Trophoblast cell (in vitro differentiated cells and primary cell): ENCODE measurements around the gene THAP4.

Source experiments
- DNase-seq, 2 donors: peaks; one replicate each; pipeline ENCODE4 v3.0.0-alpha.2; 2016
- H2AFZ ChIP-seq: 2 replicates; pipeline ENCODE4 v1.6.1; 2013; ENCODE audit warnings: low read length, moderate library complexity, mild to moderate bottlenecking; ENCODE audit not compliant: insufficient read depth, poor library complexity
- H2AK5ac ChIP-seq: 2 replicates; pipeline ENCODE4 v1.6.1; 2013; ENCODE audit warnings: mild to moderate bottlenecking, low read length
- H2BK120ac ChIP-seq: 2 replicates; pipeline ENCODE4 v1.6.1; 2013; ENCODE audit warnings: low read length, mild to moderate bottlenecking, moderate library complexity; ENCODE audit not compliant: insufficient read depth, poor library complexity
- H2BK12ac ChIP-seq: 2 replicates; pipeline ENCODE4 v1.6.1; 2013; ENCODE audit warnings: mild to moderate bottlenecking, low read length, moderate library complexity
- H2BK5ac ChIP-seq: 2 replicates; pipeline ENCODE4 v1.6.1; 2013; ENCODE audit warnings: low read length, low read depth, moderate library complexity, mild to moderate bottlenecking; ENCODE audit not compliant: poor library complexity
- H3K14ac ChIP-seq: 2 replicates; pipeline ENCODE4 v1.6.1; 2013; ENCODE audit warnings: mild to moderate bottlenecking, low read length
- H3K18ac ChIP-seq: 2 replicates; pipeline ENCODE4 v1.6.1; 2013; ENCODE audit warnings: mild to moderate bottlenecking, low read length
- H3K23ac ChIP-seq: 2 replicates; pipeline ENCODE4 v1.6.1; 2013; ENCODE audit warnings: low read length
- H3K27ac ChIP-seq: 2 replicates; pipeline ENCODE4 v1.5.1; 2013; ENCODE audit warnings: low read depth, mild to moderate bottlenecking, inconsistent platforms, low read length, moderate library complexity
- H3K27me3 ChIP-seq: 2 replicates; pipeline ENCODE4 v1.6.1; 2013; ENCODE audit warnings: inconsistent platforms, mild to moderate bottlenecking, low read length, moderate library complexity; ENCODE audit not compliant: insufficient read depth
- H3K36me3 ChIP-seq, 2 experiments: 1 replicate in 1 of 2; 2 replicates in 1 of 2; pipeline ENCODE4 v1.6.1; 2013; ENCODE audit warnings: low read length in 2 of 2, mild to moderate bottlenecking in 2 of 2, moderate library complexity in 1 of 2; ENCODE audit not compliant: insufficient read depth in 2 of 2, control insufficient read depth in 1 of 2
- H3K4ac ChIP-seq: 2 replicates; pipeline ENCODE4 v1.6.1; 2013; ENCODE audit warnings: low read depth, mild to moderate bottlenecking, low read length, moderate library complexity
- H3K4me1 ChIP-seq, 2 experiments: 1 replicate in 1 of 2; 2 replicates in 1 of 2; pipeline ENCODE4 v1.6.1; 2013; ENCODE audit warnings: low read length in 2 of 2, mild to moderate bottlenecking in 2 of 2, moderate library complexity in 1 of 2; ENCODE audit not compliant: insufficient read depth in 2 of 2, control insufficient read depth in 1 of 2
- H3K4me2 ChIP-seq: 2 replicates; pipeline ENCODE4 v1.6.1; 2013; ENCODE audit warnings: inconsistent platforms, mild to moderate bottlenecking, low read length, moderate library complexity
- H3K4me3 ChIP-seq: 2 replicates; pipeline ENCODE4 v1.5.1; 2013; ENCODE audit warnings: mild to moderate bottlenecking, low read depth, low read length, inconsistent platforms
- H3K79me1 ChIP-seq: one replicate; pipeline ENCODE4 v1.6.1; 2013; ENCODE audit warnings: low read length
- H3K79me2 ChIP-seq: 2 replicates; pipeline ENCODE4 v1.6.1; 2013; ENCODE audit warnings: low read length, mild to moderate bottlenecking; ENCODE audit not compliant: control insufficient read depth, insufficient read depth, poor library complexity
- H3K9ac ChIP-seq: 2 replicates; pipeline ENCODE4 v1.6.1; 2013; ENCODE audit warnings: mild to moderate bottlenecking, low read length
- H3K9me3 ChIP-seq: 2 replicates; pipeline ENCODE4 v1.6.1; 2013; ENCODE audit warnings: low read depth, mild to moderate bottlenecking, control low read depth, inconsistent platforms, low read length; ENCODE audit not compliant: insufficient read depth
- H4K12ac ChIP-seq: 2 replicates; pipeline ENCODE4 v1.6.1; 2013; ENCODE audit warnings: low read depth, mild to moderate bottlenecking, low read length, moderate library complexity
- H4K8ac ChIP-seq: 2 replicates; pipeline ENCODE4 v1.6.1; 2013; ENCODE audit warnings: low read depth, mild to moderate bottlenecking, low read length, moderate library complexity
- H4K91ac ChIP-seq: one replicate; pipeline ENCODE4 v1.6.1; 2013; ENCODE audit warnings: low read depth, mild to moderate bottlenecking, low read length, moderate library complexity
- WGBS: extraction: QIAGEN DNeasy Blood & Tissue Kit; methylation state at CpG from one replicate; pipeline ENCODE4 v1.1.7; 2013; ENCODE audit warnings: missing lambda C conversion rate; ENCODE audit not compliant: insufficient read length, insufficient coverage; ENCODE audit errors: extremely low coverage; 5-methylcytosine and 5-hydroxymethylcytosine counted together

The THAP4 gene

GRCh38 chr2:241539616-241540374, 97.2 kb downstream of the THAP4 start:
- Histone ChIP-seq H3K79me2 (no peaks in the 10 kb centered on the region), H3K4me2 (no peak overlapping the region), H3K79me1 (peaks cover 2% of the 10 kb centered on the region), H4K12ac (no peak overlapping the region), H2BK120ac (no peak overlapping the region), H3K4me1 (peaks cover 15 to 18% of the 10 kb centered on the region in 2 experiments), H3K9me3 (peaks cover 2% of the 10 kb centered on the region), H3K4me3 (no peak overlapping the region), H3K27me3 (peaks cover 12% of the 10 kb centered on the region), H3K18ac (no peak overlapping the region), H2BK5ac (no peak overlapping the region), H4K8ac (no peak overlapping the region), H3K4ac (no peak overlapping the region), H3K14ac (no peak overlapping the region), H4K91ac (no peak overlapping the region), H3K36me3 (no peaks in the 10 kb centered on the region), H3K23ac (no peak overlapping the region), H2BK12ac (no peak overlapping the region), H2AK5ac (no peak overlapping the region), H3K9ac (no peak overlapping the region), H3K27ac (no peak overlapping the region), H2AFZ (no peak overlapping the region)
- DNase-seq = no peak
- no CpG with 5 or more reads among the region's 11 CpGs for WGBS

GRCh38 chr2:241538838-241539615, 97.9 kb downstream of the THAP4 start:
- WGBS = no CpG with 5 or more reads among the region's 15 CpGs
- no peak for DNase-seq
- Histone ChIP-seq H3K4me3 (no peak overlapping the region), H3K18ac (no peak overlapping the region), H3K23ac (no peak overlapping the region), H2BK120ac (no peak overlapping the region), H2BK12ac (no peak overlapping the region), H3K9me3 (peaks cover 2% of the 10 kb centered on the region), H4K91ac (no peak overlapping the region), H4K12ac (no peak overlapping the region), H2BK5ac (no peak overlapping the region), H3K27ac (no peak overlapping the region), H3K4me2 (no peak overlapping the region), H3K14ac (no peak overlapping the region), H3K79me2 (no peaks in the 10 kb centered on the region), H3K4ac (no peak overlapping the region), H3K9ac (no peak overlapping the region), H2AFZ (no peak overlapping the region), H3K79me1 (peaks cover 2% of the 10 kb centered on the region), H2AK5ac (no peak overlapping the region), H4K8ac (no peak overlapping the region), H3K36me3 (no peaks in the 10 kb centered on the region), H3K4me1 (peaks cover 15 to 18% of the 10 kb centered on the region in 2 experiments), H3K27me3 (peaks cover 12% of the 10 kb centered on the region)

GRCh38 chr2:241535871-241536655, 100.9 kb downstream of the THAP4 start:
- no peak overlapping the region for H4K91ac ChIP-seq
- H4K8ac ChIP-seq = no peak overlapping the region
- no peak overlapping the region for H3K27ac ChIP-seq
- no peak overlapping the region for H3K4ac ChIP-seq
- H3K79me2 ChIP-seq = no peaks in the 10 kb centered on the region
- H2BK12ac ChIP-seq = no peak overlapping the region
- H3K79me1 ChIP-seq = peaks cover 2% of the 10 kb centered on the region
- peaks cover 2% of the 10 kb centered on the region for H3K27me3 ChIP-seq
- no peak overlapping the region for H3K9ac ChIP-seq
- WGBS = no CpG with 5 or more reads among the region's 13 CpGs
- no peak overlapping the region for H3K4me3 ChIP-seq
- no peak overlapping the region for H2BK120ac ChIP-seq
- no peak overlapping the region for H3K23ac ChIP-seq
- H2AFZ ChIP-seq = no peak overlapping the region
- peaks cover 7 to 9% of the 10 kb centered on the region in 2 experiments for H3K4me1 ChIP-seq
- no peak overlapping the region for H3K4me2 ChIP-seq
- H3K18ac ChIP-seq = no peak overlapping the region
- no peak overlapping the region for H2BK5ac ChIP-seq
- H3K14ac ChIP-seq = no peak overlapping the region
- H3K36me3 ChIP-seq = no peaks in the 10 kb centered on the region
- H2AK5ac ChIP-seq = no peak overlapping the region
- H4K12ac ChIP-seq = no peak overlapping the region
- DNase-seq = no peak
- peaks cover 4% of the 10 kb centered on the region for H3K9me3 ChIP-seq

- Histone ChIP-seq H4K91ac (no peak overlapping the region), H3K4me3 (no peak overlapping the region), H4K8ac (no peak overlapping the region), H3K4ac (no peak overlapping the region), H3K4me1 (peaks cover 0 to 2% of the 10 kb centered on the region in 2 experiments), H3K79me2 (no peaks in the 10 kb centered on the region), H3K9ac (no peak overlapping the region), H2BK12ac (no peak overlapping the region), H3K27ac (no peak overlapping the region), H2AK5ac (no peak overlapping the region), H2BK5ac (no peak overlapping the region), H3K4me2 (no peak overlapping the region), H3K9me3 (peaks cover 4% of the 10 kb centered on the region), H2AFZ (no peak overlapping the region), H3K18ac (no peak overlapping the region), H3K27me3 (peaks cover 2% of the 10 kb centered on the region), H3K36me3 (no peaks in the 10 kb centered on the region), H2BK120ac (no peak overlapping the region), H3K79me1 (no peaks in the 10 kb centered on the region), H4K12ac (no peak overlapping the region), H3K23ac (no peak overlapping the region), H3K14ac (no peak overlapping the region)
- no CpG with 5 or more reads among the region's 17 CpGs for WGBS
- DNase-seq = no peak
These were observed 102.1 kb downstream of the THAP4 start for GRCh38 chr2:241534701-241535375.
